ENCODE results near the gene ALDH3B2.

The ALDH3B2 gene

DNA sequence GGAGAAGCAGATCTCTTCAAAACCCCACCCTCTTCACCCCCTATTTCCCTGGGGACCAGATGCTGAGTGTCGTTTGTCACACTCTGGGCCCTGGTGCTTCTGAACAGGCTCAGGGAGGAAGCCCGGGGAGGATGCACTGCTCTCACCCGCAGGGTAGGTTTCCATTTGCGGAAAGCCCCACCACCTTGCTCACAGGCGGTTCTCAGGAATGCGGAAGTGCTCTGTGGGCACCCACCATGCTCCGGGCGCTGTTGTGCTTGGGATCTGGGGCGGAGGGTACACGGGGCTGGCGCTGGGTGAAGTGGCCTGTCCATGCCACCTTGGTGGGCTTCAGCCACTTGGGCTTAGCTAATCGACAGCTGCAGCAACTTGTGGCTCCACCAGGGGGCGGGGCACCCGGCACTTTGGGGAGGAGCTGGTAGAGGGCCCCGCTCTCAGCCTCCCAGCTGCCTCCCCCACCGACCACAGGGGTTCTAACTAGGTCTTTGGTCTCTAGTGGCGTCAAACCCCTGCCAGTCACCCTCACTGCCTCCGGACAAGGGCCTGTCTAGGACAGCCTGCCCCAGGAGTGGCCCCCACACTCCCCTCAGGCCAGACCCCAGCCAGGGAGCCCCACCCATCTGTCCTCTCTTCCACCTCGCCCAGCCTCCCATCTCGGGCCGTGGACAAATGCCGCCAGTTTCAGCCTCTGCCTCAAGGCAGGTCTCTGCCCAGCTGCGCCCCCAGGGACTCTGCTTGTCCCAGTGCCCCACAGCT is 60.3 kb downstream of the ALDH3B2 start:
- DNase-seq (ENCODE audit: low read depth in 2 of 2), result peak; percentile 68 to 70

DNA sequence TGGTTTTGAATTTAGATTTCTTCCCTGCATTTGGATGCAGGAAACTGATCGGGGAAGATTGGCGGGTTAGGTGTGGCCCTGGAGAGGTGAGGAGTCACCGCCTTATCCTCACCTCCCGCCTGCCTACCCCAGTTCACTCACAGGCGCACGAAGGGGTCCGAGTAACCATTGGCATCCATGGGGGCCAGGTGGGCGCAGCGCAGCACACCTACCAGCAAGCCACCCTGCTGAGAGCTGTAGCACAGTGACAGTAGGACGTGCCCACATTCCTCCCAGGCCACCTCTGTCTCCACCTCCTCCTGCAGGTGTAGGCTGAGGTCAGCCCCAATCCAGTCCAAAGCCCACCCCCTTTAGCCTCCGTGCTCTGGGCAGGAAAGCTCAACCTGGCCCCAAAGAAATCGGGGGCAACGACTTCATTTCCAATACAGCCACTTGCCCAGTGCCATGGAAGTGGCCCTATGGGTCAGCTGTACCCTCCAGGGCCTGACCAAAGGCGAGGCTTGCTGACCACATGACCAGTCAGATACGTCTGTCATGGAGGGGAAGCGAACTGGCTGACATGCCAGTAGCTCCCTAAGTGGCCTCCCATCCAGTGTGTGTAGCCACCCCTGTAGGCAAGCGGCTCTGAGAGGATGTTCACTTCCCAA is 61.0 kb downstream of the ALDH3B2 start:
- DNase-seq (ENCODE audit: low read depth in 2 of 2), result no peak

DNA sequence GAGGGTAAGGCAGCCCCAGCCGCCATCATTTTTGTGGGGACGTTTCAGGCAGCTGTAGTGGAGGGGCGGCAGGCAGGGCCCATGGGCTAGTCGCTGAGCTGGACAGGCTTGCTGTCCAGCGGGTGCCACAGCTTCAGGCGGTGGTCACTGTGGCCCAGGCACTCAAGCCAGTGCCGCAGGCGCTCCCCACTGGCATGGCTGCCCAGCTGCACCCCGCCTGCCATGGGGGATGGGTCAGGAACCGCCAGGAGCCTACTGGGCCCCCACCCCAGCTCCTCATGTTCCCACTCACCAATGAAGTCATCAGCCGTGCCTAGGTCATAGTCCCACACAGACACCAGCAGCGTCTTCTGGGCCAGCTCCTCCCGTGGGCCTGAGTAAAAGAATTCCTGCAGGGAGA is 61.7 kb downstream of the ALDH3B2 start:
- no peak for DNase-seq (ENCODE audit: low read depth in 2 of 2)

Measured in stimulated activated CD4-positive, alpha-beta T cell treated with anti-CD3 and anti-CD28 coated beads, Interleukin-1b, Interleukin-23, amount 100 ng/mL, for 4 hours (primary cell).